ENCODE results near the gene NHLRC1. TPM values are rescaled to one million over a fixed set of nuclear protein-coding genes. Genes with fewer than 3 reads are reported as not detected.

Gene NHLRC1
- total and polyA plus RNA-seq, 4 experiments from 2014 or later = 0.95 to 1.7 (median 1.1) TPM

- POLR2A ChIA-PET (ENCODE audit: partially characterized antibody) = no interaction called here
- peaks cover 21% of the 10 kb centered on the region for H3K36me3 ChIP-seq (ENCODE audit: insufficient read depth, low read length)
- Mint-ChIP-seq H3K4me3 (no peak overlapping the region), H3K27me3 (no peaks in the 10 kb centered on the region), H3K4me1 (peaks cover 0 to 6% (median 4%) of the 10 kb centered on the region in 4 donors), H3K36me3 (peaks cover 56 to 57% of the 10 kb centered on the region in 2 donors), H3K9me3 (no peaks in the 10 kb centered on the region), H3K27ac (peak overlapping the region in 1 of 7 donors; percentile 10)
- no peaks in the 10 kb centered on the region for H3K9me3 ChIP-seq (ENCODE audit: control insufficient read depth in 1 of 2, low read length in 2 of 2)
- H3K27me3 ChIP-seq (ENCODE audit: insufficient read depth, low read length) = no peaks in the 10 kb centered on the region
- no peak overlapping the region for H3K27ac ChIP-seq (ENCODE audit: low read depth, low read length)
- H3K4me1 ChIP-seq (ENCODE audit: insufficient read depth, low read length) = no peaks in the 10 kb centered on the region
- no peak overlapping the region for H3K4me3 ChIP-seq (ENCODE audit: low read length in 2 of 2)
- no peak for DNase-seq
- intact Hi-C loops (cut with micrococcal nuclease) = no loop called here
- CTCF ChIA-PET (ENCODE audit: partially characterized antibody) = no interaction called here
Observed at GRCh38 chr6:18139935-18140621, 17.6 kb upstream of the NHLRC1 start.

DNA sequence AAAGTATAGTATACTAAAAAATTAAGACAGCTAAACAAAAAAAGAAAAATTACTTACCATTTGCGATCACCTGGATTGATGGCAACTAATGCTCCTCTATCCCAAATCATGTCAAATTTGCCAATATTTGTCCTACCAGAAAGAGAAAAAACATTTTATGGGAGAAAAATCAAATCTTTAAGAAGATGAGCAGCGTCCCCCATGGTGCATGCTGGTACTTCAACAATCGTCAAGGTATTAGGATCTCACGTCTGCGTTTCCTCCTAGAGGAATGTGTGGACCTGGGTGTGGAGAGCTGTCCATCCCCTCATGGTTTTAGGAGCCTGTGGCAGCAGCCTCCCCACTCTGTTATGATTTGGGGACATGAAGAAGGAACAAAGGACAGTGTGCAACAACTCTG is 16.4 kb upstream of the NHLRC1 start:
- Histone ChIP-seq H3K27ac (ENCODE audit: low read depth, low read length) (no peak overlapping the region), H3K9me3 (ENCODE audit: control insufficient read depth in 1 of 2, low read length in 2 of 2) (no peaks in the 10 kb centered on the region), H3K4me1 (ENCODE audit: insufficient read depth, low read length) (no peaks in the 10 kb centered on the region), H3K4me3 (ENCODE audit: low read length in 2 of 2) (no peak overlapping the region), H3K27me3 (ENCODE audit: insufficient read depth, low read length) (no peaks in the 10 kb centered on the region), H3K36me3 (ENCODE audit: insufficient read depth, low read length) (peaks cover 21% of the 10 kb centered on the region)
- no peak overlapping the region for H3K27ac Mint-ChIP-seq
- ChIA-PET POLR2A (ENCODE audit: partially characterized antibody) (no interaction called here), CTCF (ENCODE audit: partially characterized antibody) (interaction anchor here (1.1 kb wide), 1 partner anchor 16 kb away, joined by 3 read pairs; no protein-coding TSS in a partner anchor)
- no peaks in the 10 kb centered on the region for H3K9me3 Mint-ChIP-seq
- H3K36me3 Mint-ChIP-seq = peaks cover 61 to 64% of the 10 kb centered on the region in 2 donors
- H3K4me3 Mint-ChIP-seq = no peak overlapping the region
- H3K27me3 Mint-ChIP-seq = no peaks in the 10 kb centered on the region
- intact Hi-C loops (cut with micrococcal nuclease) = no loop called here
- DNase-seq = no peak
- H3K4me1 Mint-ChIP-seq = peaks cover 0 to 8% (median 6%) of the 10 kb centered on the region in 4 donors

- Mint-ChIP-seq H3K27ac (no peak overlapping the region), H3K4me3 (no peak overlapping the region), H3K36me3 (peaks cover 56 to 61% of the 10 kb centered on the region in 2 donors), H3K9me3 (no peaks in the 10 kb centered on the region), H3K4me1 (peaks cover 0 to 8% (median 5%) of the 10 kb centered on the region in 4 donors), H3K27me3 (no peaks in the 10 kb centered on the region)
- no peak overlapping the region for H3K27ac ChIP-seq (ENCODE audit: low read depth, low read length)
- no peak for DNase-seq
- no peaks in the 10 kb centered on the region for H3K9me3 ChIP-seq (ENCODE audit: control insufficient read depth in 1 of 2, low read length in 2 of 2)
- no peaks in the 10 kb centered on the region for H3K4me1 ChIP-seq (ENCODE audit: insufficient read depth, low read length)
- CTCF ChIA-PET (ENCODE audit: partially characterized antibody) = no interaction called here
- H3K4me3 ChIP-seq (ENCODE audit: low read length in 2 of 2) = no peak overlapping the region
- POLR2A ChIA-PET (ENCODE audit: partially characterized antibody) = no interaction called here
- H3K36me3 ChIP-seq (ENCODE audit: insufficient read depth, low read length) = peaks cover 18% of the 10 kb centered on the region
- H3K27me3 ChIP-seq (ENCODE audit: insufficient read depth, low read length) = no peaks in the 10 kb centered on the region
- intact Hi-C loops (cut with micrococcal nuclease) = no loop called here
Observed at GRCh38 chr6:18136260-18136659, 13.8 kb upstream of the NHLRC1 start.

DNA sequence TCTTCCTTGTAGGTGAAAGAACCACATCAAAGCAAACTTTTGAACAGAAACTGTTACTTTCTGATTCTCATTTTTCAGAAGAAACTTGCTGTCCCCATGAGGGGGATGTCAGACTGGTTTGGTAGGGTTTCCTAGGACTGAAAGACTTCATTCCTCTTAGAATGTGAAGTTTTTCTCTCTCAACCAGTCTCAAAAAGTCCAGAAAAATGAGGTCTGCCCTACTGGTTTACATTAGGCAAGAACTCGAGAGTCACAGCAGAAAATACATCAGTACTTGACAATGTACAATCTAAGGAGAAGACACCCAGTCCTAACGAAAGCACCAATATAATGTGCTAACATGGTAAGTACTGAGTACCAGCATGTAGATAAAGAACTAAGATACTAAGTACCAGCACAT is 12.7 kb upstream of the NHLRC1 start:
- ChIA-PET CTCF (ENCODE audit: partially characterized antibody) (interaction anchor here (1.1 kb wide), 1 partner anchor 13 kb away, joined by 3 read pairs; no protein-coding TSS in a partner anchor), POLR2A (ENCODE audit: partially characterized antibody) (no interaction called here)
- H3K4me3 ChIP-seq (ENCODE audit: low read length in 2 of 2) = no peak overlapping the region
- Mint-ChIP-seq H3K4me1 (peaks cover 0 to 8% (median 5%) of the 10 kb centered on the region in 4 donors), H3K9me3 (no peaks in the 10 kb centered on the region), H3K4me3 (no peak overlapping the region), H3K27me3 (no peaks in the 10 kb centered on the region), H3K36me3 (peaks cover 54% of the 10 kb centered on the region in 2 donors), H3K27ac (no peak overlapping the region)
- H3K9me3 ChIP-seq (ENCODE audit: control insufficient read depth in 1 of 2, low read length in 2 of 2) = no peaks in the 10 kb centered on the region
- intact Hi-C loops (cut with micrococcal nuclease) = no loop called here
- H3K27me3 ChIP-seq (ENCODE audit: insufficient read depth, low read length) = no peaks in the 10 kb centered on the region
- no peak for DNase-seq
- peaks cover 13% of the 10 kb centered on the region for H3K36me3 ChIP-seq (ENCODE audit: insufficient read depth, low read length)
- no peak overlapping the region for H3K27ac ChIP-seq (ENCODE audit: low read depth, low read length)
- H3K4me1 ChIP-seq (ENCODE audit: insufficient read depth, low read length) = no peaks in the 10 kb centered on the region

DNA sequence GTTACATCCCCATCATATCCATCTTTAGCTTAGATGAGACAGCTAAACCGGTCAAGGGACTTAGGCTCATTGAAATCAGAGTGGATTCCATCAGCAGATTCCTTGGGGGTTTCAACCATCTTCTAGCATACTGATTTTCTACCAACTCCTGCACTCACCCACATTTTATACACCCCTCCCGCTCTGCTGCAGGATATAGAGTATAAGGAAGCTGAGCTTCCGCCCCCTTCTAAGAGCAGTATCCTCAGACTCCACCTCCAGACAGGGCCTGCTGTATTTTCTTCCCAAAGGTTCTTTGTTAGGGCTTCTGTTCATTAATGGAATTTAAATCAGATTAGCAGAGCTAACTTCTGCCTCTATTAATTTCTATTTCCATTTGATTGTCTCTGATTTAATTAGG is 9.9 kb upstream of the NHLRC1 start:
- H3K4me3 ChIP-seq (ENCODE audit: low read length in 2 of 2) = no peak overlapping the region
- DNase-seq = no peak
- H3K27ac Mint-ChIP-seq = no peak overlapping the region
- ChIA-PET CTCF (ENCODE audit: partially characterized antibody) (interaction anchor here (0.8 to 1.2 kb wide), 2 partner anchors 11 kb away, joined by 3 read pairs; no protein-coding TSS in a partner anchor), POLR2A (ENCODE audit: partially characterized antibody) (no interaction called here)
- peaks cover 43 to 44% of the 10 kb centered on the region in 2 donors for H3K36me3 Mint-ChIP-seq
- H3K9me3 Mint-ChIP-seq = no peaks in the 10 kb centered on the region
- peaks cover 0 to 8% (median 5%) of the 10 kb centered on the region in 4 donors for H3K4me1 Mint-ChIP-seq
- no peaks in the 10 kb centered on the region for H3K9me3 ChIP-seq (ENCODE audit: control insufficient read depth in 1 of 2, low read length in 2 of 2)
- H3K27me3 Mint-ChIP-seq = no peaks in the 10 kb centered on the region
- no peaks in the 10 kb centered on the region for H3K27me3 ChIP-seq (ENCODE audit: insufficient read depth, low read length)
- no peak overlapping the region for H3K27ac ChIP-seq (ENCODE audit: low read depth, low read length)
- H3K4me3 Mint-ChIP-seq = peak overlapping the region in 1 of 8 donors; percentile 23
- peaks cover 4% of the 10 kb centered on the region for H3K36me3 ChIP-seq (ENCODE audit: insufficient read depth, low read length)
- intact Hi-C loops (cut with micrococcal nuclease) = no loop called here
- H3K4me1 ChIP-seq (ENCODE audit: insufficient read depth, low read length) = no peaks in the 10 kb centered on the region

DNA sequence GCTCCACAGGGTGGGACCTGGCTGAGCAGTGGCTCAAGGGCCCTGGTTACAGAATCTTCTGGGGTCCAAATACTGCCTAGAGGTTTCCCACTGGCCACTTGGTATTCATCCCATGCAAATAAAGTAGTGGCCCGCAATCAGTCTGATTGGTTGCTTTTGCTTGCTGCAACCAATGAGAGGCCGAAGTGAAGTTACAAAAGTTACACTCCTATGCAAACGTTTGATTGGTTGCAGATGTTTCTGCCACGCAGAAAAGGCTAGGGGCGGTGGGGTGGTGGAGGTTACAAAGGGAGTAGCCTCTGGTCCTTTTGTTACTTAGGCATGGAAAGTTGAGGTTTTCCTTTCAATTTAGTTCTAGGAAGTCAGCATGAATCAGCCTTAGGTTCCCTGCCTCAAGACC is 3.6 kb upstream of the NHLRC1 start:
- peaks cover 1 to 2% of the 10 kb centered on the region in 2 donors for H3K27me3 Mint-ChIP-seq
- CTCF ChIA-PET (ENCODE audit: partially characterized antibody) = no interaction called here
- no peak overlapping the region for H3K4me3 Mint-ChIP-seq
- no peaks in the 10 kb centered on the region for H3K36me3 ChIP-seq (ENCODE audit: insufficient read depth, low read length)
- no peaks in the 10 kb centered on the region for H3K27me3 ChIP-seq (ENCODE audit: insufficient read depth, low read length)
- no peaks in the 10 kb centered on the region for H3K9me3 ChIP-seq (ENCODE audit: control insufficient read depth in 1 of 2, low read length in 2 of 2)
- no peak for DNase-seq
- H3K27ac ChIP-seq (ENCODE audit: low read depth, low read length) = no peak overlapping the region
- H3K36me3 Mint-ChIP-seq = peaks cover 6 to 9% of the 10 kb centered on the region in 2 donors
- peaks cover 0 to 4% (median under 1%) of the 10 kb centered on the region in 8 donors for H3K9me3 Mint-ChIP-seq
- H3K4me3 ChIP-seq (ENCODE audit: low read length in 2 of 2) = no peak overlapping the region
- POLR2A ChIA-PET (ENCODE audit: partially characterized antibody) = no interaction called here
- peaks cover 5 to 15% (median 8%) of the 10 kb centered on the region in 4 donors for H3K4me1 Mint-ChIP-seq
- no peak overlapping the region for H3K27ac Mint-ChIP-seq
- intact Hi-C loops (cut with micrococcal nuclease) = no loop called here
- peaks cover 8% of the 10 kb centered on the region for H3K4me1 ChIP-seq (ENCODE audit: insufficient read depth, low read length)

DNA sequence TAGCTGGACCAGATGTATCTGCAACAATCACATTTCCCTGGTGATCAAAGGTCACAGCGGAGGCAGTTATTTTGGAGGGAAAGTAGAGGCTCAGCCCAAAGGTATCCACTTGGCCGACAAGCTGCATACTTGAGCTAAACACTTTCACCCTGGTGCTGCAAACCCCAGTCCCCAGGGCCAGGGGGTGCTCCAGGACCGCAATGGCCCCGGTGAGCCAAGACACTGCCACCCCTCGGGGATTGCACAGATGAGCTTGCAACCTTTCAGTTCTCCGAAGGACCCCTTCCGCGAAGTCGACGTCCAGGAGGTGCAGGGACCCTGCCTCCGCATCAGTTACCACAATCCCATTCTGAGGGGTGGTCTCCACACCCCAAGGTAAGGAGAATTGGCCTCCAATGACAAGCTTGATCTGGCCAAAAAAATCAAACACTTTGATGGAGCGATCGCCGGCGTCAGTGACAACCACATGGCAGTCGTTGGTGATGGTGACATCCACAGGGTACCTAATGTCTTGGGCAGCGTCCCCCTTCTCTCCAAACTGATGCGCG is 823 bp downstream of the NHLRC1 start:
- DNase-seq = no peak
- peak overlapping the region in 2 of 7 donors; percentile 7 to 57 for H3K27ac Mint-ChIP-seq

More for the DNA sequence above, 823 bp downstream of the NHLRC1 start:
- Mint-ChIP-seq H3K4me1 (peaks cover 5 to 17% (median 10%) of the 10 kb centered on the region in 4 donors), H3K27me3 (peaks cover 1 to 9% of the 10 kb centered on the region in 2 donors), H3K36me3 (peaks cover 0 to 2% of the 10 kb centered on the region in 2 donors), H3K4me3 (peak overlapping the region; percentile 58 to 91 (median 72)), H3K9me3 (peaks cover 0 to 9% (median 3%) of the 10 kb centered on the region in 8 donors)
- intact Hi-C loops (cut with micrococcal nuclease) = no loop called here
- Histone ChIP-seq H3K27ac (ENCODE audit: low read depth, low read length) (no peak overlapping the region), H3K4me3 (ENCODE audit: low read length in 2 of 2) (peak overlapping the region in 1 of 2 donors; percentile 37), H3K36me3 (ENCODE audit: insufficient read depth, low read length) (no peaks in the 10 kb centered on the region), H3K4me1 (ENCODE audit: insufficient read depth, low read length) (peaks cover 8% of the 10 kb centered on the region), H3K9me3 (ENCODE audit: control insufficient read depth in 1 of 2, low read length in 2 of 2) (no peaks in the 10 kb centered on the region), H3K27me3 (ENCODE audit: insufficient read depth, low read length) (no peaks in the 10 kb centered on the region)
- POLR2A ChIA-PET (ENCODE audit: partially characterized antibody) = interaction anchor here (1.3 to 3.2 kb wide), 2 partner anchors 34 to 415 kb away, joined by 4 to 13 read pairs; partner anchors contain the start of genes KDM1B, NUP153 and TPMT
- CTCF ChIA-PET (ENCODE audit: partially characterized antibody) = interaction anchor here (0.6 to 1.4 kb wide), 6 partner anchors 8 to 385 kb away, joined by 3 to 4 read pairs (median 3); no protein-coding TSS in a partner anchor

All from CD4-positive, alpha-beta memory T cell (primary cell).